ENCODE data around the gene SSBP2.

The SSBP2 gene

DNA sequence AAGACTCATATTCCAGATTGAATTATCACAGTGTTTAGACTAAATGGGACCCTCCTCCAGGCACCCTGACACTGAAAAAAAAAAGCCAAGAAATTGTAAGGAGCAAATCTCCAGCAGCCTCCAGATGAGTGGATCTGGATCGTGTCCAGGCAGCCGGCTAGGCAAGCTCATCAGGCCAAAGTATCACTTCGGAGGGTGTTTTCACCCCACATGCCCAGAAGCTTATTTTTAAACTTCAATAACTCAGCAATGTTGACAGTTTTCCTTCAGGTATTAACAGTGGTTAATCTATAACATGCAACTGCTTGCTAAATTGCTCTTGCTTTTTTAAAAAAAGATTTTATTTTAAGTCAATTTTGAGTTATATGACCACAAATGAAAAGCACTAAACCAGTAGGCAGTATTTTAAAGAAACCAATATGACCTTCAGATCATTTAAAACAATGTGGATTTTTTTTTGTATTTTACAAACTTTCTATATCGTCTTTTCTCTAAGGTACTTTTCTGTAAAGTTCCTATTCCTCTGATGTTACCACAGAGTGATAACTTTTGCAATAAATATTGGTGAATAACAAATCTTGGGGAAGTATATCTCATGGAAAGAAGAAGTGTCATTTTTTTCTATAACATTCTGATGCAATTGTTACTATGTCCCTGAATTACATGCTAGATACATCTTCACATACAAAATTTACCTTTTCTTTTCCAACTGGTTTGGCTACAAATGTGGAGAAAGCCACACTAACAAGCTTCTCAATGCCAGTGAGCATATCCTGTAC is 387.6 kb downstream of the SSBP2 start:
- no peak for DNase-seq
